Neural progenitor cell (in vitro differentiated cells): ENCODE results near the gene MAP3K9.

Experiments
- EZH2 ChIP-seq: fragments of 200-600 bp; sonication (generic); IDR thresholded peaks from 2 replicates; pipeline ENCODE4 v1.6.1; 2017; ENCODE audit warnings: antibody characterized with exemption, mild to moderate bottlenecking, moderate library complexity
- EZH2phosphoT487 ChIP-seq: fragments of 200-600 bp; sonication (generic); IDR thresholded peaks from 2 replicates; pipeline ENCODE4 v1.6.1; 2017; ENCODE audit warnings: antibody characterized with exemption

DNA sequence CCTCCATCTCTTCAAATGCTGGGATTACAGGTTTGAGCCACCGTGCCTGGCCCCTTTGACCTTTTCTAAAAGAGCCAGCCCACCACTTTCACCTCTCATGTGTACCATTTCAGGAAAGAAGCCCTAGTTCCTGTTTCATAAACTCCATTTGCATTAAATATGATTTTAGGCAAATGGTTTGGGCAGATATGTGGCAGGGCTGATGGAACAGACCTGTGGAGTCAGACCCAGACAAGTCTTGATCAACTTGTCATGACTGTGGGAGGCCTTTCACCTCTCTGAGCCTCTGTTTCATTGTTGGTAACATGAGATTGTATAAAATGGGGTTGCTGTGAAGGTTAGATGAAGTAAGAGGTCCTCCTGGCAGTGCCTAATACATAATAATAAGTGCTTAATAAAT lies 5.2 kb upstream of the MAP3K9 start:
- TF ChIP-seq EZH2phosphoT487 (no peak), EZH2 (no peak)
